Activated naive CD8-positive, alpha-beta T cell (primary cell): ENCODE data around the gene TCEA2.

Source experiments
- H3K27ac Mint-ChIP-seq: one replicate; pipeline ENCODE4 v1.8.0; 2021; ENCODE audit warnings: mixed read lengths
- H3K27me3 Mint-ChIP-seq: one replicate; pipeline ENCODE4 v1.8.0; 2021; ENCODE audit warnings: mixed read lengths
- H3K36me3 Mint-ChIP-seq: one replicate; pipeline ENCODE4 v1.8.0; 2021; ENCODE audit warnings: mixed read lengths
- H3K4me1 Mint-ChIP-seq: one replicate; pipeline ENCODE4 v1.8.0; 2021; ENCODE audit warnings: low read depth, mixed read lengths
- H3K4me3 Mint-ChIP-seq: one replicate; pipeline ENCODE4 v1.8.0; 2021; ENCODE audit warnings: mild to moderate bottlenecking, mixed read lengths
- H3K9me3 Mint-ChIP-seq: one replicate; pipeline ENCODE4 v1.8.0; 2021; ENCODE audit warnings: low read depth, mixed read lengths

The TCEA2 gene

DNA sequence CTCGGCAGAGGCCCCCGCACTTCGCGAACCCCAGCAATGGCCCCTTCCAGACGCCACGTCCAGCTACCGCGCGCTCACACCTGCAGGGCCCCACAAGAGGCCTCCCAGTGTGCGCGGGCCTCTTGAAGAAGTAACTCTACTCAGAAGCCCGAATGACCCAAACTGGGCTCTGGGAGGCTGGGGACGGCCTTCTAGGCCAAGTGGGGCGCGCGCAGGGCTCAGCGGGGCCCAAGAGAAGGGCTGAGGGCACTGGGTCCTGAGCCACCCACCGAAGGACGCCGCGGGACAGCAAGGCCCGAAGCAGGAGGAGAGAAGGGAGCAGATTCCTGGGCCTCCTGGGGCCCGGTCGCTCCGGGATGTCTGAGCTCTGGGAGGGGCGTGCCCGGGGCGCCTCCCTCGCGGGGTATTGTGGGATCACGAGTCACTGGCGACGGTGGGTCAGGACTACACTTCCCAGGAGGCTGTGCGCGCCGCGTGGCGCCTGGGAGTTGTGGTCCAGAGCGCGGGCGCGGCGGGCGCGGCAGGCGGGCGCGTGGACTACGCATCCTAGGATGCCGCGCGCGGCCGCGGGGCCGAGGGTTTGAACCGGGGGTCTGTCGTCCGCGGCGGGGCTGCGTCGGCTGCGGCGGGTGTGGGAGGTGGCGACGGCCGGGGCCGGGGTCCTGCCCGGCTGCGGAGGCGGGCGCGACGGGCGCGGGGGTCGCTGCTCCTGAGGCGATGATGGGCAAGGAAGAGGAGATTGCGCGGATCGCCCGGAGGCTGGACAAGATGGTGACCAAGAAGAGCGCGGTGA lies at the start of gene TCEA2:
TCEA2 (plus strand) TSS at position 603 of the 793 bp plus-strand sequence; CDS start at position 718, 115 bp downstream.
- peak within 1 kb of the TSS; percentile 90 for H3K4me3 Mint-ChIP-seq
- H3K36me3 Mint-ChIP-seq, result no peaks in the 10 kb centered on the region
- no peaks in the 10 kb centered on the region for H3K9me3 Mint-ChIP-seq

DNA sequence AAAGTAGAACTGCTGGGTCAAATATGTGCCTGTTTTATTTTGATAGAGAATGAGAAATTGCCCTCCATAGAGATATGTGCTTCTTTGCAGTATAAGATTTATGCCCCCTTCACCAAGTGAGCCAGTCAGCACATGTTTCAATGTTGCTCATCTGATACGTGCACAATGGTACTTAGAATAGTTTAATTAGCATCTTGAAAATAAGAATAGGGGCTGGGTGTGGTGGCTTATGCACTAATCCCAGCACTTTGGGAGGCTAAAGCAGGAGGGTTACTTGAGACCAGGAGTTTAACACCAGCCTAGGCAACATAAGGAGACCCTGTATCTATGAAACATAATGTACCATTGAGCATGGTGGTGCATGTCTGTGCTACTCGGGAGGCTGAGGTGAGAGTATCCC lies 47.4 kb upstream of the TCEA2 start:
- H3K27ac Mint-ChIP-seq, result no peak overlapping the region
- peaks cover 17% of the 10 kb centered on the region for H3K4me1 Mint-ChIP-seq

More for the DNA sequence above, at the start of gene TCEA2:
- Mint-ChIP-seq H3K27me3 (no peaks in the 10 kb centered on the region), H3K4me1 (peaks cover 37% of the 10 kb centered on the region), H3K27ac (peak within 1 kb of the TSS; percentile 70)

DNA sequence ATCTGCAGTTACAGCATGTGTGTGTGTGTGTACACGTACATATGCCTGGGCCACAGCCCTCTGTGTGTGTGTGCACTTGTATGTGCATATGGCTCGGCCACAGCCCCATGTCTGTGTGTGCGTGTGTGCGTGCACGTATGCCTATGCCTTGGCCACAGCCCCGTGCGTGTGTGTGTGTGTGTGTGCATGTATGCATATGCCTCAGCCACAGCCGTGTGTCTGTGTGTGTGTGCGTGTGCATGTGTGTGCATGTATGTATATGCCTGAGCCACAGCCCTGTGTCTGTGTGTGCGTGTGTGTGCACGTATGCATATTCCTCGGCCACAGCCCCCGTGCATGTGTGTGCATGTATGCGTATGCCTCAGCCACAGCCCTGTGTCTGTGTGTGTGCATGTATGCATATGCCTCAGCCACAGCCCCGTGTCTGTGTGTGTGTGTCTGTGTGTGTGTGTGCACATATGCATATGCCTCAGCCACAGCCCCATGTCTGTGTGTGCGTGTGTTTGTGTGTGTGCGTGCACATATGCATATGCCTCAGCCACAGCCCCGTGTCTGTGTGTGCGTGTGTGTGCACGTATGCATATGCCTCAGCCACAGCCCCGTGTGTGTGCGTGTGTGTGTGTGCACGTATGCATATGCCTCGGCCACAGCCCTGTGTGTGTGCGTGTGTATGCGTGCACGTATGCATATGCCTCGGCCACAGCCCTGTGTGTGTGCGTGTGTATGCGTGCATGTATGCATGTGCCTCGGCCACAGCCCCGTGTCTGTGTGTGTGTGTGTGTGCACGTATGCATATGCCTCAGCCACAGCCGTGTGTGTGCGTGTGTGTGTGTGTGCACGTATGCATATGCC lies 41.6 kb upstream of the TCEA2 start:
- Mint-ChIP-seq H3K36me3 (peaks cover 19% of the 10 kb centered on the region), H3K27me3 (no peaks in the 10 kb centered on the region), H3K9me3 (no peaks in the 10 kb centered on the region), H3K4me1 (peaks cover 2% of the 10 kb centered on the region), H3K27ac (no peak overlapping the region), H3K4me3 (no peak overlapping the region)

More for the DNA sequence above, 47.4 kb upstream of the TCEA2 start:
- peaks cover 35% of the 10 kb centered on the region for H3K36me3 Mint-ChIP-seq
- H3K4me3 Mint-ChIP-seq, result no peak overlapping the region
- no peaks in the 10 kb centered on the region for H3K9me3 Mint-ChIP-seq
- no peaks in the 10 kb centered on the region for H3K27me3 Mint-ChIP-seq

DNA sequence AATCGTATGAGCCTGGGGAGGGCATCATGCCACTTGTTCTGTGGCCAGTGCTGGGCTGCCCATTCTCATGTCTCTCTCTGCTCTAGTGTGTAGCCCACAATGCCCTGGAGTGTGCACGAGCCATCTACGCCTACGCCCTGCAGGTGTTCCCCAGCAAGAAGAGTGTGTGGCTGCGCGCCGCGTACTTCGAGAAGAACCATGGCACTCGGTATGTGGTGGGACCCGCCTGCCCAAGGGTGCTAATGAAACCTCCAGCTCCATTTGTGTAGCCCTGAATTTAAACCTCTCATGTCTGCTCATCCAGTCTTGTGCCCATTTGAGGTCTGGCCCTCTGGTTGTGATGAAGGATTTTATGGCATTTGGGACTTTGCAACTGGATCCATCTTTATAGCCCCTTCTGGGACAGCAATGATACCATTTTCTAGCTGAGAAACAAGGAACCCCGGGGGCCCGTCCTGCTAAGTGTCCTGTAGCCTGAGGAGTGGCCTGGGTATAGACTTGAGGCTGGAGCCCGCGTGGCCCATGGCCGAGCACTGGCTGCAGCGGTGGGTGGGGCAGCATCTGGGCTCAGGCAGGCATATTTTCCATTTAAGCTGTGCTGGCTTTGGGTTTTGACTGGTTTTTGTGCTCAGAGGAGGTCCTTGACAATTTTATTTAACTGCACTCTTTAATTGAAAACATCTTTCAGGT lies 40.2 kb upstream of the TCEA2 start:
- Mint-ChIP-seq H3K27me3 (no peaks in the 10 kb centered on the region), H3K4me3 (no peak overlapping the region), H3K9me3 (no peaks in the 10 kb centered on the region), H3K4me1 (no peaks in the 10 kb centered on the region), H3K36me3 (peaks cover 12% of the 10 kb centered on the region), H3K27ac (no peak overlapping the region)

DNA sequence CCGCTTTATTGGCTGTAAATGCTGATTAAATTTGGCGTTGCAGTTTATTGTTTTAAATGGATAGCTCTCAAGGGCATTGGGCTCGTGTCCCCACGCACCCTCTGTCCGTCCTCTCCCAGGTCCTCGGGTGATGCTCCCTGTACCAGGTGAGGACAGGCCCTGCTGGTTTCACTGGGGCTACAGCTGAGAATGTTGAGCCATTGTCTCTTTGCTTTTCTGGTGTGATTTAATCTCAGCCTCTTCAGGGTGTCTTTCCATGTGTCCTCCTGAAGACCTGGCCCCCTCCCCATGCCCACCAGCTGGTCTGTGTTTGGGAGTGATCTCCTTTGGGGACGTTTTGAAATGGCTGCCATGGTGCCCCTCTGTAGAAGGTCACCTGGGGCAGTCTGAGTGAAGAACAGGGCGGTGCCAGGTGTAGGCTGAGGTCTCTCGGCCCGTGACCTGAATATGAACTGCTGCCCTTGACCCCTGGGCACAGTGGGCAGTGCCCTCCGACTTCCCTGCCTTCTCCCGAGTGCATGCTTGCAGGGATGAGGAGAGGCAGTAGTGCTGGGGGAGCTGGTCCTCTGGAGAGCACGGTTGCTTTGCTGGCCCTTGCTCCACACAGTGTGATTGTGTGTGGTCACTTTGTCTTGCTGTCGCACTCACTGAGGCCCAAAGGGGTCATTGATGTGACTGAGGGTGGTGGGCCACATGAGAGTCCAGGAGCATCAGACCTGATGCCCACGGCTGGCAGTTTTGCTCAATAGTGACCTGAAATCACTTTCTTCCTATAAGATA lies 39.4 kb upstream of the TCEA2 start:
- H3K4me1 Mint-ChIP-seq, result no peaks in the 10 kb centered on the region
- H3K27me3 Mint-ChIP-seq, result no peaks in the 10 kb centered on the region
- H3K4me3 Mint-ChIP-seq, result no peak overlapping the region
- no peak overlapping the region for H3K27ac Mint-ChIP-seq
- H3K36me3 Mint-ChIP-seq, result peaks cover 9% of the 10 kb centered on the region
- H3K9me3 Mint-ChIP-seq, result no peaks in the 10 kb centered on the region

DNA sequence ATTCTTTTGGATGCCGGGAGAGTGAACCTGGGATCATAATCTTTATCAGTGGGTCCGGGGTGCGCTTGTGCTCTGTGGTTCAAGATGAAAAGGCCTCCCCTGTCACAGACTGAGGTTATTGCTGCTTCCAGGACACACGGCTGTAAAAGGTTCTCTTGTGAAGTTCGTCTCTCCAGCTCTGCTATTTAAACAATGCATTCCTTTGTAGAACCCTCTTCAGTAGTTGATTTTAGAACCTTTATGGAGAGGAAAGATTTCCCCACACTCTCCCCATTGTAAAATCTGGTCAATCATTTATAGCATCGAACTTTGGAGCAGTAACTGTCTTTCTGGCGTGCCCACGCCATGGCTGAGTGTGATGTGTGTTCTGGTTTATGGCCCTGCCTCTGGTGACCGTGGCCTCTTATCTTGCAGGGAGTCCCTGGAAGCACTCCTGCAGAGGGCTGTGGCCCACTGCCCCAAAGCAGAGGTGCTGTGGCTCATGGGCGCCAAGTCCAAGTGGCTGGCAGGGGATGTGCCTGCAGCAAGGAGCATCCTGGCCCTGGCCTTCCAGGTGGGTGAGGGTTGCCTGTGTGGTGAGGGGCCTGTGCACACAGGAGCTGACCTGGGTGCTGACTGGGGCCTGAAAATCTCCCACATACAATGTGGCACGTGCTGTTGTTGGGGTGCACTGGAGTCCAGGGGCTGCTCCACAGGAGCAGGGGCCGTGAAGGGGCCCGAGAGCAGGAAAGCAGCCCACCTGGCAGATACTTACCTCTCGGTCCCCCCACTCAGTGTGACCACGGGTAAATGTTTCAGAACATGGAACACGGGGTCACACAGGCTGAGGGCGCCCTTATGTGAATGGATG lies 38.6 kb upstream of the TCEA2 start:
- Mint-ChIP-seq H3K27ac (no peak overlapping the region), H3K36me3 (peaks cover 5% of the 10 kb centered on the region), H3K9me3 (no peaks in the 10 kb centered on the region), H3K27me3 (no peaks in the 10 kb centered on the region), H3K4me3 (no peak overlapping the region), H3K4me1 (no peaks in the 10 kb centered on the region)

DNA sequence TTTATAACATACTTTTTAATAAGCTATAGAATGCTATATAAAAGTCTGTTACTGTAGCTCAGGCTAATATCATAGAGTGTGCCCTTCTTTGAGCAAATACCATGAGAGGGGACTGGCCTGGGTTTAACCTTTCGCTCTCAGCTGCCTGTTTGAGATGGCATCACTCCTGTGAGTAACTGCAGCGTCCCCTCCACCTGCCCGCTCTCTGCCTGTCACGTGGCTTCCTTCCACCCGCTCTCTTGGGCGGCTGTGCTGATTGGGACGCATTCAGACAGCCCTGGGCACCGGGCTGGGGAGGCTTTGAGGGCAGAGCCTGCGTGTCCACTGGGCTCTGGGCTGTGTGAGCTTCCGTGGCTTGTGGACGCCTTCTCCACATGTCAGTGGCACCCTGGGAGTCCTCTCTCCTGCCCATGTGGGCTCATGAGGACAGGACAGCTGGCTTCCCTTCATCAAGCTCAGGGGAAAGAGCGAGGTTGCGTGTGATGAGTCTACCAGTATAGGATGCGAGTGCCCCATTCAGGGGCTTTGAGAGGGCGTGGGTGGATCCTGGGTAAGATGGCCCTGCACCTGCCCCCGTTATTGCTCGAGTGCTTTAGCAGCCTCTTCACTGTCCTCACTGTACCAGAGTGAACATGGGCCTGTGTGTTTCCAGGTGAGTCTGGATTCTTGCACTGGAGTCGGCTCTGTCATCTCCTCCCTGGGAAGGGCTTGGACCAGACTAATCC lies 37.7 kb upstream of the TCEA2 start:
- Mint-ChIP-seq H3K27ac (no peak overlapping the region), H3K36me3 (peaks cover 5% of the 10 kb centered on the region), H3K4me3 (no peak overlapping the region), H3K9me3 (no peaks in the 10 kb centered on the region), H3K4me1 (no peaks in the 10 kb centered on the region), H3K27me3 (no peaks in the 10 kb centered on the region)

DNA sequence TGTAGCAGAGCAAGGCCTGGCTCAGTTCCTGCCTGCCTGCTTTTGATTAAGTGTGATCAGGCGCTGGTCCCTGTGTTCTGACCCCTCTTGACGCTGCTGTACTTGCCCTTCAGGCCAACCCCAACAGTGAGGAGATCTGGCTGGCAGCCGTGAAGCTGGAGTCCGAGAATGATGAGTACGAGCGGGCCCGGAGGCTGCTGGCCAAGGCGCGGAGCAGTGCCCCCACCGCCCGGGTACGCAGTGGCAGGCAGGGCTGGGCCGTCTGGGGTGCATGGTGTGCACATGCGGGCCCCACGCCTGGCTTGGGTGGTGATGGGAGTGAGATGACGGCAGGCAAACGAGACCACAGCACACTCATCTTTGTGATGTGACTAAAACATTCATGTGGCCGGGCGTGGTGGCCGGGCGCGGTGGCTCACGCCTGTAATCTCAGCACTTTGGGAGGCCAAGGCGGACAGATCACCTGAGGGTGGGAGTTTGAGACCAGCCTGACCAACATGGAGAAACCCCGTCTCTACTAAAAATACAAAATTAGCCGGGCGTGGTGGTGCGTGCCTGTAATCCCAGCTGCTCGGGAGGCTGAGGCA lies 37.1 kb upstream of the TCEA2 start:
- no peaks in the 10 kb centered on the region for H3K27me3 Mint-ChIP-seq
- H3K36me3 Mint-ChIP-seq, result peaks cover 5% of the 10 kb centered on the region
- H3K4me1 Mint-ChIP-seq, result no peaks in the 10 kb centered on the region
- H3K9me3 Mint-ChIP-seq, result no peaks in the 10 kb centered on the region
- H3K4me3 Mint-ChIP-seq, result no peak overlapping the region
- H3K27ac Mint-ChIP-seq, result no peak overlapping the region

DNA sequence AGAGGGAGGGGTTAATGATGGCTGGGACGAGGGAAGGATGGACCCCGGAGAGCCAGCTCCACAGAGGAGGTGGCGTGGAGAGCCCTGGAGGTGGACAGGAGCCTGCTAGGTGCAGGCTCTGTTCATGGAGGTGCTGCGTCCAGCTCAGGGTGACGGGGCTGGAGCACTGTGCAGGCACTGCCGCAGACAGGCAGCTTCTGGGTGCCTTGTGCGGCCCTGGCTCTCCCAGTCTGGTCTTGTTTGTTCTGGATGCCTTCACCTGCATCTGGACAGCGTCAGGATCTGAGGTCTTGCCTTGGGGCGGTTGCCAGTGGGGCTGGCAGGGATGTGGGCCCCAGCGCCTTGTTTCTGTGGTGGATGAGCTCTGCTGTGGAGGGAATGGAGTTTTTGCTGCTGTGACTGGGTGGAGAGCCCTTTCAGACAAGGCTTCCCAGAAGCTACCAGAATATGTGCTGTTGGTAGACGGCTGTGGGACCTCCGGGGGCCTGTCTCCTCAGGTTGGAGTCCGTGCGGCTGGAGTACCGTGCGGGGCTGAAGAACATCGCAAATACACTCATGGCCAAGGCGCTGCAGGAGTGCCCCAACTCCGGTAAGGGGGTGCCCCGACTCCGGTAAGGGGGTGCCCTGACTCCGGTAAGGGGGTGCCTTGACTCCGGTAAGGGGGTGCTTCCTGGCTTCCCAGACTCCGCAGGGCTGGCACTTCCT lies 34.9 kb upstream of the TCEA2 start:
- H3K36me3 Mint-ChIP-seq, result peaks cover 2% of the 10 kb centered on the region
- no peaks in the 10 kb centered on the region for H3K27me3 Mint-ChIP-seq
- H3K4me3 Mint-ChIP-seq, result no peak overlapping the region
- no peak overlapping the region for H3K27ac Mint-ChIP-seq
- no peaks in the 10 kb centered on the region for H3K9me3 Mint-ChIP-seq
- no peaks in the 10 kb centered on the region for H3K4me1 Mint-ChIP-seq

DNA sequence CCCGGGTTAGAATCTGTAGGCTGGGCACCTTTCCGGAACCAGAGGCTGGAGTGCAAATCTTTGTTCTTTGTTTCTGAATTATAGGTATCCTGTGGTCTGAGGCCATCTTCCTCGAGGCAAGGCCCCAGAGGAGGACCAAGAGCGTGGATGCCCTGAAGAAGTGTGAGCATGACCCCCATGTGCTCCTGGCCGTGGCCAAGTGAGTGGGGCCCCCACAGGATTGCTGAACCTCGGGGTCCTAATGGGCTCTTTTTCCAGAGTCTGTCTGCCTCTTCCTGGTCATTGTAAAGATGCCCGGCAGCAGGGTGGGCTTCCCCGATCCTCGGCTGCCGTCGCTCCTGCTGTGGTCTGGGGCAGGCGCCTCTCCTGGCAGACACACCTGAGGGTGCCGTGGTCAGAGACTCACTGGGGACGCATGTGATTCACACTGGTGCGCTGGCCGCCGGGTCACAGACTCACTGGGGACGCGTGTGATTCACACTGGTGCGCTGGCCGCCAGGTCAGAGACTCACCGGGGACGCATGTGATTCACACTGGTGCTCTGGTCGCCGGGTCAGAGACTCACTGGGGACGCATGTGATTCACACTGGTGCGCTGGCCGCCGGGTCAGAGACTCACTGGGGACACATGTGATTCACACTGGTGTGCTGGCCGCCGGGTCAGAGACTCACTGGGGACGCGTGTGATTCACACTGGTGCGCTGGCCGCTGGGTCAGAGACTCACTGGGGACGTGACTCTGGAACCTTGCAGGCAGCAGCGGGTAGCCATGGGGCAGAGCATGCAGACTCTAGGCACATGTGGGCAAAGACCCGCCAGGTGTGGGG lies 33.5 kb upstream of the TCEA2 start:
- H3K36me3 Mint-ChIP-seq, result no peaks in the 10 kb centered on the region
- no peaks in the 10 kb centered on the region for H3K9me3 Mint-ChIP-seq
- H3K4me1 Mint-ChIP-seq, result peaks cover 7% of the 10 kb centered on the region
- H3K4me3 Mint-ChIP-seq, result no peak overlapping the region
- H3K27ac Mint-ChIP-seq, result no peak overlapping the region
- H3K27me3 Mint-ChIP-seq, result no peaks in the 10 kb centered on the region

DNA sequence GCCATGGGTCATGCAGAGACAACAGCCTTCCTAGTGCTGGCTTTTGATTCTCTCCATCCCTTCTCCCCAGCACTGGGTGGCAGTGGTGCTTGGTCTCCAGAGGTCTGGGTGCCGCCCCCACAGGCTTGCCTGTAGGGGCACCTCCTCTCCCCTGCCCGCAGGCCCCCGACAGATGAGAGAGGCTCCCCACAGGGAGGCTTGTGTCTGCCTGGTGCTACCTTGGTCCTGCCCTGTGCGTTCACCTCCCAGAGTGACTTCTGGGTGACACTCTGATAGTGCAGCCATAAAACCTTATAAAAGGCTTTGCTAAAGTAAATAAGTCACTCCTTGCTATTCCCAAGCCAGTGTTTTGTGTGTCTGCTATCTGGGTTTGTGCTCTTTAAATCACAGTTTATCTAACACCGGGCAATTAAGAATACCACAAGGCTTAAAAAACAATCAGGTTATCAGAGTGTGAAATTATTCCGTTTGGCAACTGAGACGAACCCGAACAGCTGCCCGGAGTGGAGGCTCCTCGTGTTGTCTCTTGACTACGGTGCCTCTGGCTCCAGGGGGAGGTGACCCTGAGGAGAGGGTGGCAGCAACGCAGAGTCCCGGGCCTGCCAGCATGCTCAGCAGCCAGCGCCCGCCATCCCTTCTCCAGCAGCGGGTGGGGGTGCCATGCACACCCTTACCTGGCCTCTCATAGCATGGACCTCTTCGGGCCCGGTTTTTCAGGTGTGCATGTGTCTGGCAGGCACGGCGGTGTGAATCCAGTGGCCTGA lies 32.4 kb upstream of the TCEA2 start:
- H3K27ac Mint-ChIP-seq, result no peak overlapping the region
- peaks cover 2% of the 10 kb centered on the region for H3K36me3 Mint-ChIP-seq
- no peaks in the 10 kb centered on the region for H3K9me3 Mint-ChIP-seq
- no peaks in the 10 kb centered on the region for H3K27me3 Mint-ChIP-seq
- H3K4me3 Mint-ChIP-seq, result no peak overlapping the region
- peaks cover 16% of the 10 kb centered on the region for H3K4me1 Mint-ChIP-seq
